GM10847 (cell line): ENCODE data around the gene MAP1B.

Experiments used
- POLR2A ChIP-seq: IDR thresholded peaks from 2 replicates; pipeline ENCODE4 v1.6.1; 2011; ENCODE audit not compliant: insufficient read length; ENCODE audit errors: extremely low read depth

MAP1B gene

DNA sequence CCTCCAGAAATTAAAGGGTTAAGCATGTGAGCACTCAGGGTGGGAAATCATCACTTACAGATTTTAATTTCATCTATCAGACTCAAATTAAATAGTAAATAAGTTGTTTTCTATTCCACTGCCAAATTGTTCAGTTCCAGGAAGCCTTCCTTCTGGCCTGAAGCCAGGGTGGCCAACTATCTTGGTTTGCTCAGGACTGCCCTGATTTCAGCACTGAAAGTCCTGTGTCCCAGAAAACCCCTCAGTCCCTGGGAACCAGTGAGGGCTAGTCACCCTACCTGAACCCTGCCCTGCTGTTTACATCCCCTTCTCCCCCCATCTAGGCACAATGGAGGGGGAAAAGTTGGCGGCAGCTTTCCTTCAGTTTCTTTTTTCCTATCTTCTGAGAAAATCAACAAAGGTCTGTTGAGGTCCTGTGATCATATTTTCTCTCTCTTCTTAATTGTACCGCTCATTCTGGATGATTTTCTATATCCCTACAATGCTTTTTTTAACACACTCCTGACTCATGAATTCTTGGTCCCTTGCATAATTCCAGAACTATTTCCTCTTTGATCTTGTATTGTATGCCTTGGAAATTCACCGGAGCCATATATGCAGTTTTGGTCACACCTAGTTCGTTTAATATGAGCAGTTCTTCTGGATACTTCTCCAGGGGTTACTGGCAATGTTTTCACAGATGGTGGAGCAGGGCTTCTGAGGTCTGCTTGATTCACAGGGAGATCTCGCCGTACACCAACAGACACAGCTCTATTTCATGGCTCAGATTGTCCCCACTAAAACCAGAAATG is 103.8 kb downstream of the MAP1B start:
- no peak for TF ChIP-seq POLR2A

DNA sequence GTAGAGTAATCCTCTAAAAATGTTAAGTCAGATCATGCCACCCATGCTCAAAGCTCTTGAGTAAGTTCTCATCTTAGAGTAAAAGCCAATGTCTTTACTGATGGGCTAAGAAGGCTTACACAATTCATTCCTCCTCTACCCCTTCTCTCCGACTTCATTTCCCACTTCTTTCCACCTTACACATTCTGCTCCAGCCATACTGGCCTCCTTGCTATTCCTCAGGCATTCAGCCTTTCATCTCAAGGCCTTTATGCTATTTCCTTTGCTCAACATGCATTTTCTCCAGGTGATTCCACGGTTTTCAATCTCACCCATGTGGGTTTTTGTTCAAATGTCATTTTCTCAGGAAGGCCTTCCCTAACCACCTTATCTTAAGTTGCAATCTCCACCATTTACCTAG is 104.9 kb downstream of the MAP1B start:
- no peak for TF ChIP-seq POLR2A

DNA sequence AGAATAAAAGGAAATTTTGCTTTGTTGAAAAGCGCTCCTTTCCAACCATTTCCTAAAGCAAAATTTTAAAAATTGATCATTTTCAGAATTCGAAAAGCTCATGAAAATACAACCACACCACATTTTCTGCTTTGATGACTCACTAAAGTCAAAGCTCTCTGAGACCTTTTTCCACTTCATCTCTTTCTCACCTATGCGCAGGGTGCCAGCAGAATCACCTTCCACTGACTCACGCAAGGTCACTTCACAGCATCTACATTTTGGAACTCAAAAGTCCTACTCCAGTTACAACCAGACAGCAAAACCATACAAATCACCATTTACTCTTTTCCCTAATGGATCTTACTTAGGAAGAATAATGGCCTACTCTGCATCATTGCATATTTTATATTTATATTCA is 106.2 kb downstream of the MAP1B start:
- no peak for TF ChIP-seq POLR2A

DNA sequence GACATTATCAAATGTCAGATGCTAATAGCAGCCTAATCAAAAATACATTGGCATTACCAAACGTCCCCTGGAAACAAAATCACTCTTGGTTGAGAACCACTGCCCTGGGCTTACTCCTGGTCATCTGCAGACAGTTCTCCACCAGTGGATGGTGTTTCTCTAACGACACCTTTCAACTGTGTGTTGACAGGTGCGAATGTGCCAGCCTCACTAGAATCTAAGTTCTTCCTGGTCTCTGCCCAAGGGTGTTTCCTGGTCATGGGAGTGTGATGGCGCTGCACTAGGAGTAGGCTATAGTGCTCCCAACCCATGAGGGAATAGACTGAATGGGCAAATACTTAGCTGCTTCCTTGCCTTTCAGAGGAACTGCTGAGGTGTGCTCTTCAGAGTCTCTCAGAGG is 106.9 kb downstream of the MAP1B start:
- TF ChIP-seq POLR2A, result no peak

DNA sequence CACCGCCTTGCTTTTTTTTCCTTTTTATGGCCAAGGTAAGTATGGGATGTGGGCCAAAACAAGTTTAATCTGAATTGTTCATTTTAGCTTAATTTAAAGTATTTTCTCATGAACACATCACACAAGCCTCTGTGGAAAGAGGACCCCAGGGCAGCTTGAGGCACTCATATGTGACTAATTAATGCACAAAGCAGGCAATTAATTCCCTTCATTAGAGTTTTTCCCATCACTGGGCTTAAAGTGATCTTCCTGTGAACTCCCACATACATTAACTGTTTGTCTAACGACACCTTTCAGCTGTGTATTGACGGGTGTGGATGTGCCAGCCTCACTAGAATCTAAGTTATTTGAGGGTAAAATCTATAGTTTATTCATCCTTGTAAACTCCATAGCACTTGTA is 109.5 kb downstream of the MAP1B start:
- TF ChIP-seq POLR2A, result no peak

DNA sequence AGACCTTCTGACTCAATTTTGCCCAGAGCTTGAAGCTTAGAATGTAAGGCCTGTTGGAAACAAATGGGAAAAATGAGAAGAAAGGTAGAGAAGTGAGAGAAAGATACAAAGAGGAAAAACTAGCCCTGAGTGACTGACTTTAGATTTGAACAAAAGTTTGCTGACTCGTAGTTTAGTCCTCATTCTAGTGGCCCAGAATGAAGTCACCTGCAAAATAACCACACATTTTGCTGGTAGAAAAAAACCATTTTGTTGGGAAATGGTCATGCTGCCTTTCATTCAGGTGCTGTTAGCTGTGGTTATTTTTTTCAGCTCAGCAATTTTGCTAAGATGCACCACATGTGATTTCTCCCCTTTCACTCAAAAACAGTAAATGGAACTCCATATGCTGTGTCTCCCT is 113.8 kb downstream of the MAP1B start:
- no peak for TF ChIP-seq POLR2A

DNA sequence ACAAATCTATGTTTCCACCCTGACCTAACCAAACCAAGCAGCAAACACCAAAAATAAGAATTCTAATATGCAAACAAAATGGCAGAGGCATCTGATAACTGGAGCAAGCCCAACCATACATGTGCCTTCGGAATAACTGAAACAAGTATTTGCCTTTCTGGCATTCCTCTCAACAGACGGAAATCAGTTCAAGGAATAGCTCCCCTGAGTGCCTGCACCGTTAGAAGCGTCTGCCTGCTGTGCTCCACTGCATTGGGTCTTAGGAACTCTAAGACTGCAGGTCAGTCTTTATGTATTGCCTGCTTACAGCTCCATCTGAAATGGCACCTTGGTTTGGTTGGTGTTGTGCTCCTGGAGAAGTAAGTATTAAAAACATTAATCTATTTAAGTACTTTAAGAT is 114.3 kb downstream of the MAP1B start:
- no peak for TF ChIP-seq POLR2A

DNA sequence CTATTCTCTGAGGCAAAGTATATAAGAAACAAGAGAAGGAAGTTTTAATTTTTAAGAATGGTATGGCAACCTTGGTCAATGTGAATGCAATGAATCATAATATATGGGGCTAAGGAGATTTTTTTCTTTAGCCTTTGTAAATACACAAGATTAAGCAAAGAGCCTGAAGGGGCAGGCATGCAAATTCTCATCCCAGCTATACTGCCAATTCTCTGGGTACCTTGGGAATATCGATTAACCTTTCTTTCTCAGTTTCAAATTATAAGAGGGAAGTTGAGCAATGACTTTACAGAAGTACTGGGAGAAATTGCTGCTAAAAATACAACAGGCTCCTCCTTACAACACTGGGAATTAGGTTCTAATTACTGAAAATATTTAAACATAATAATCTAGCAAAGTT is 115.2 kb downstream of the MAP1B start:
- no peak for TF ChIP-seq POLR2A

DNA sequence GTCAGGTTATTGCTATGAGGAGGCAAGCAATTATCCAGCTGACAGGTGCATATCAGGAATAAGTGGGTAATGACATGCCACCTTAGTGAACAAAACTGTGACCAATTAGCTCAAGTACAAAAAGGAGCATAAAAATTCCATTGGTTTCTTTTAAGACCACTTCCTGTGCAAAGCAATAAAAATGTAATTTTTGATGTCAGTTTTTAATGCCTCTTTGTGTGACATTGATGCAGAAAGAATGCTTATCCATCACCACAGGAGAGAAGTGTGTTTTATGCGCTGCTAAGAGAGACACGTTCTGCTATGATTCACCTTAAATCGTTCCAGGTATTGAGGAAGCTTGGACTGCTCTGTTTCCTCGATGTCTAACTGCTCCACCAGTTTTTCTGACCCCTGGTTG is 116.1 kb downstream of the MAP1B start:
- TF ChIP-seq POLR2A, result no peak

DNA sequence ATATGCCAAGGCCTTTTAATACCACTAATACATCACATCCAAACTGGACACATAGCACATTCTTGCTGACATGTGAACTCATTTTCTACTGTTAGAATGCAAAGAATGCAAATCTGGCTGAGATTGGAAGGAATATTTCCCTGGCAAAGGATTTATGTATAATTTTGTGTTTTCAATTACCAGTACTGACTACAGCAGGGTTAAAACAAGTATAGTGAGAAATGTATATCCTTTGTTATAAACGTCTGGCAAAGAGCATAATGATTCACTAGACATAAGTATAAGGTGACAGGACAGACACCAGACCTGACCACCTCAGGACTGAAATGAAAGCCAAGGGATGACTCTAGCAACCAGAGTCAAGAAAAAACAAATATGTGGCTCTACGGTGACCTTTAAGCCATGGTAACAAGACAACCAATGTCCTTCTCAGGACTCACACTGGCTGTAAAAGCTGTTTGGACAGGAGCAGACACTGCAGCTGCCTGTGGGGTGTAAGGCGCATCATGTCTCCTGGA is 117.7 kb downstream of the MAP1B start:
- TF ChIP-seq POLR2A, result no peak

DNA sequence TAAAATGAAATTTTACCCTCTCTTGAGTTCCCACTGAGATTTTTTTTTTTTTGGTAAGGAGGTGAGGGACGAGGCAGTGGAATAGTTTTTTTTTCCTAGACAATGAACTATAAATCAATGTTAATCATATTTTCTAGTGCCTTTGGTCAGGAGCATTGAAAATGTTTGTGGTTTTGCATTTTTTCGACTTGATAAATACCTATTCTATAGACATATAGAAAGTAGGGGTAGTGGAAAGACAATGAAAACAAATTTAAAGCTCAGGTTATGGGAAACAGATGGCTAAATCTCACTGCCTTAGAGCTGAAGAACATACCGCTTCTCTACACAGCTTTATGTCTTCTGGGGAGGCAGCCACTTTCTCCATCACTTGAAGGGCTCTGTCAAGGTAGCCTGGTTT is 118.5 kb downstream of the MAP1B start:
- TF ChIP-seq POLR2A, result no peak

DNA sequence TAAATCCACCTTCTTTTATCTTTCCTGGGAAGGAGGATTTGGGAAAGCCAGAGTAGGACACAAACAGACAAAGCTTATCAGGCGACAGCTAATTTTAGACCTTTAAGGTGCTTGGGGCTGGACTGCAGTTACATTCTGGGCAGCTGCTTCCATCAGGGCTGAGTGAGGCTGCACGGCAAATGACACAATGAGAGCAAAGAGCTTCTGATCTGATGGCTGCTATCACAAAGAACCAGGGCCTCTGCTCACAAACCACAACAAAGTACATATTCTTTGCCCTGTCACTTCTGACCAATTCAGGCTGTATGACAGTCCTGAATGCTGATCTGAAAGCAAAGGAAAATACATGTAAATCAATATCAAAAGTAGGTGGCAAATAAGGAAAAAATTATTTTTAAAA is 119.7 kb downstream of the MAP1B start:
- no peak for TF ChIP-seq POLR2A

DNA sequence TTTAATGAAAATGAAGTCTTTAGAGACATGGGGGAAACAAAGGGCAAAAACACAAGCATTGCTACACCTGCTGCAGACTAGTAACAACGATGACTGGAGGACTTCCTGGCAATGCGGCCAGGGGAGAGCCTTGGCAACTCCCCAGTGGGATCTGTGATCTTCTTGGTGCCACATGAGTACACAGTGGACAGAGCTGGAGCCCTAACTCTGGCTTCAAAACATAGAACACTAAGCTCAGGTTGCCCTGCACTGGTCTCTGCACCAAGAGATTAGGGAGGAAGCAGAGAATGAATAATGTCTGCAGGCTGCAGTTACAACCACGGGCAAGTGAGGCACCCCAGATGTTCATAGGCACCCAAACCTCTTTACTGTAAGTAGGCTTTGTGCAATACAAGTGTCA is 121.7 kb downstream of the MAP1B start:
- no peak for TF ChIP-seq POLR2A

DNA sequence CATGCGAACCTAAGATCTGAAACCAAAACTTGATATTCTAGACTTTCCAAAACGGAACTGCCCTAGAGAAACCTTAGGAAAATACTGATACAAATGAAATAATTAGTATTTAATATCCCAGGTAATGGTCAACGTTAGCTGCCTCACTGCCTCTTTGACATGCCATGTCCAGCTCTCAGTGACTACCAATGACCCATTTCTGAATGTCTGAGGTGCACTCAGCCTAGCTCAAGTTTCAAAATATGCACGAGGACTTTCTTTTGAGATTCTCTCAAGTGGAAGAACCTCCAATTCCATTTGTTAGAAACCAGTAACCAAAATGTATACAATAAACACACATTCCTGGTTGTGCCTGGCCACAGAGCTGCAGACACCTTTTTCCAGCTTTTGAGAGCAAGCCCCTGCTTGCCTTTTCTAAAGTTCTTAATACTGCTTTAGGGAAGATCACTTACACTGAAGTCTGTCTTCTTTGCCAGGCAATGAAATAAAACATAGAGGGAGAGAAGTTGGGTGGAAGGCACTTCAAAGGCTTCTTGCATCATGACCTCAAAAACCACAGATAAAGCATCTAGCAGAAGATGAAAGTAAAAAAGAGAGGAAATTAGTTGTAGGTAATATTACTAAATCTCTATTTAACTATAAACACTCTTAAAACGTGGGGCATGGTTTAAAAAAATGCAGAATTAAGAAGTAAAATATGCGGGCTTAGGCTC is 124.9 kb downstream of the MAP1B start:
- TF ChIP-seq POLR2A, result no peak

DNA sequence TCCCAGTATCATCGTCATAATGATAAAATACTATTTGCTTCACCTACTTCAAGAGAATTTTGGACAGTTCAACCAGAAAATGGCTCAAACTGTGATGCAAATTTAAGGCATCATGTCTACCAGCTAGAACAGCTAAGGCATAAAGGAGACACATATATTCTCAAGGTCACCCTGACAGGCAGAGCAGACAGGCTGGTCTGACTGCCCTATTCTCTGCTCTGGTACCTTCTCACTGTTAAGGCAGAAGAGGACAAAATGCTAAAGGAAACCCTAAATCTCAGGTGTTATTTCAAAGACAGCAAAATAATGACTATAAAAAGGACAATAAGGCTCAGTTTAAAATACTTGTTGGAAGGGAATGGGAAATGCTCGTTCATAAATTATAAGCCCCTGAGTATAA is 125.6 kb downstream of the MAP1B start:
- no peak for TF ChIP-seq POLR2A

DNA sequence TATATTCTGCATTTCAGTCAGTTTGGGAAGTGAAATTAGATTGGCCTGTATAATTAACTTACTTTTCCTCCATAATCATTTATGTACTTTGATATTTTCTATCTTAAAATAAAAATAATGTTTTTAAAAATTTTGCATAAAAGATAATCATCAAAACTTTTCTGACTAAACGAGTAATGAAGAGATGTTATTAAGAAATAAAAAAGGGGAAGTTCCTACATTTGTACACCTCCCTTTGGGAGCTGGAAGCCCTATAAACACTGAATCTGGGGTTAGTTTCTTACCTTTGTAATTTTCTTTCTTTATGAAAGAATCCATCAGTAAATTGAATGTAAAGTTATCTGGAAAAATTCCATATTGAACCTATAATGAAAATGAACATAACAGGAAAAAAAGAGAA is 126.6 kb downstream of the MAP1B start:
- no peak for TF ChIP-seq POLR2A
